AG10803 (cell line): ENCODE results near the gene ST7.
"Not testable (repeated sequence)": the region's sequence is repeated elsewhere in the genome, so short reads cannot be mapped to it uniquely, and the experiment has no call there.

Experiments
- DNase-seq: peaks from one replicate; pipeline ENCODE4 v3.0.0; 2010; ENCODE audit warnings: low read depth
- H3K4me3 ChIP-seq: 2 replicates; pipeline ENCODE4 v1.5.1; 2011; ENCODE audit warnings: mild to moderate bottlenecking, low read length, control low read depth
- CTCF ChIP-seq: conservative IDR thresholded peaks from 2 replicates; pipeline ENCODE4 v1.5.1; 2011; ENCODE audit warnings: mild to moderate bottlenecking, low read length, control low read depth, inconsistent platforms

Gene ST7

GRCh38 chr7:117230276-117231046 is 277.2 kb downstream of the ST7 start:
- peak; percentile 93 for DNase-seq
- TF ChIP-seq CTCF = no peak
- H3K4me3 ChIP-seq = no peak overlapping the region

- DNase-seq = no peak
- no peak overlapping the region for H3K4me3 ChIP-seq
- no peak for TF ChIP-seq CTCF
These were observed 277.7 kb downstream of the ST7 start for GRCh38 chr7:117231047-117231359.

- DNase-seq = no peak
- H3K4me3 ChIP-seq = no peak overlapping the region
- no peak for TF ChIP-seq CTCF
These were observed 284.3 kb downstream of the ST7 start for GRCh38 chr7:117237646-117238045.

GRCh38 chr7:117238472-117238871 is 285.2 kb downstream of the ST7 start:
- TF ChIP-seq CTCF = no peak
- no peak for DNase-seq
- H3K4me3 ChIP-seq = no peak overlapping the region

- no peak for DNase-seq
- no peak; the same call in 1 of the 2 replicates for TF ChIP-seq CTCF
- no peak overlapping the region for H3K4me3 ChIP-seq
These were observed 285.6 kb downstream of the ST7 start for GRCh38 chr7:117238937-117239336.

GRCh38 chr7:117241088-117241487 is 287.8 kb downstream of the ST7 start:
- no peak for DNase-seq
- TF ChIP-seq CTCF = no peak
- no peak overlapping the region for H3K4me3 ChIP-seq

GRCh38 chr7:117243390-117243789 is 290.1 kb downstream of the ST7 start:
- no peak overlapping the region for H3K4me3 ChIP-seq
- DNase-seq = no peak
- TF ChIP-seq CTCF = no peak

GRCh38 chr7:117245703-117246102 is 292.4 kb downstream of the ST7 start:
- not testable (repeated sequence) for H3K4me3 ChIP-seq, DNase-seq
